H9 (cell line): ENCODE measurements around the gene KIF15. TPM values are rescaled to one million over a fixed set of nuclear protein-coding genes. Genes with fewer than 3 reads are reported as not detected.

Source experiments
- DNase-seq: peaks from one replicate; pipeline ENCODE4 v3.0.0-alpha.2; 2017
- H2AFZ ChIP-seq: one replicate; pipeline ENCODE4 v1.6.1; 2013; ENCODE audit warnings: mild to moderate bottlenecking, low read length, control low read depth, moderate library complexity
- H2AK5ac ChIP-seq: 2 replicates; pipeline ENCODE4 v1.6.1; 2013; ENCODE audit warnings: low read length, control low read depth, mixed read lengths; ENCODE audit not compliant: insufficient read length
- H2BK120ac ChIP-seq: one replicate; pipeline ENCODE4 v1.6.1; 2013; ENCODE audit warnings: low read depth, mild to moderate bottlenecking, low read length, control low read depth, inconsistent platforms; ENCODE audit not compliant: poor library complexity, severe bottlenecking
- H2BK12ac ChIP-seq: 2 replicates; pipeline ENCODE4 v1.6.1; 2013; ENCODE audit warnings: low read length, control low read depth, mixed read lengths, low read depth; ENCODE audit not compliant: insufficient read length
- H2BK15ac ChIP-seq: 2 replicates; pipeline ENCODE4 v1.6.1; 2013; ENCODE audit warnings: low read depth, low read length, control low read depth
- H2BK20ac ChIP-seq: one replicate; pipeline ENCODE4 v1.6.1; 2013; ENCODE audit warnings: low read depth, mild to moderate bottlenecking, low read length, control low read depth, inconsistent platforms; ENCODE audit not compliant: poor library complexity, severe bottlenecking
- H2BK5ac ChIP-seq: 2 replicates; pipeline ENCODE4 v1.6.1; 2013; ENCODE audit warnings: low read length, control low read depth, mixed read lengths; ENCODE audit not compliant: insufficient read length
- H3K14ac ChIP-seq: 2 replicates; pipeline ENCODE4 v1.6.1; 2013; ENCODE audit warnings: low read length, control low read depth; ENCODE audit not compliant: insufficient read depth
- H3K18ac ChIP-seq: 2 replicates; pipeline ENCODE4 v1.6.1; 2013; ENCODE audit warnings: low read depth, mild to moderate bottlenecking, mixed read lengths, low read length, control low read depth; ENCODE audit not compliant: insufficient read length
- H3K23ac ChIP-seq: 2 replicates; pipeline ENCODE4 v1.6.1; 2013; ENCODE audit warnings: low read length, control low read depth, mixed read lengths, low read depth; ENCODE audit not compliant: insufficient read length
- H3K23me2 ChIP-seq: 2 replicates; pipeline ENCODE4 v1.6.1; 2013; ENCODE audit warnings: low read depth, mild to moderate bottlenecking, mixed read lengths, low read length, control low read depth; ENCODE audit not compliant: insufficient read length, poor library complexity, severe bottlenecking
- H3K27ac ChIP-seq: 2 replicates; pipeline ENCODE4 v1.5.1; 2013; ENCODE audit warnings: low read length, control low read depth, mixed read lengths, low read depth; ENCODE audit not compliant: insufficient read length
- H3K27me3 ChIP-seq: 2 replicates; pipeline ENCODE4 v1.6.1; 2013; ENCODE audit warnings: low read length, control low read depth, inconsistent platforms; ENCODE audit not compliant: insufficient read depth
- H3K4ac ChIP-seq: 2 replicates; pipeline ENCODE4 v1.6.1; 2013; ENCODE audit warnings: low read depth, mild to moderate bottlenecking, control low read depth, inconsistent platforms, low read length, moderate library complexity
- H3K4me1 ChIP-seq: 2 replicates; pipeline ENCODE4 v1.6.1; 2013; ENCODE audit warnings: low read length, control low read depth, inconsistent platforms; ENCODE audit not compliant: insufficient read depth
- H3K4me2 ChIP-seq: 2 replicates; pipeline ENCODE4 v1.6.1; 2013; ENCODE audit warnings: low read length, control low read depth, mixed read lengths; ENCODE audit not compliant: insufficient read length, insufficient read depth
- H3K56ac ChIP-seq: 2 replicates; pipeline ENCODE4 v1.6.1; 2013; ENCODE audit warnings: low read depth, mild to moderate bottlenecking, mixed read lengths, low read length, control low read depth; ENCODE audit not compliant: insufficient read length
- H3K79me1 ChIP-seq: 2 replicates; pipeline ENCODE4 v1.6.1; 2013; ENCODE audit warnings: low read depth, mild to moderate bottlenecking, moderate library complexity, low read length, control low read depth, inconsistent platforms; ENCODE audit not compliant: insufficient read depth, poor library complexity, severe bottlenecking
- H3K79me2 ChIP-seq: 2 replicates; pipeline ENCODE4 v1.6.1; 2013; ENCODE audit warnings: low read length, control low read depth, inconsistent platforms; ENCODE audit not compliant: insufficient read depth
- H3K9ac ChIP-seq: 2 replicates; pipeline ENCODE4 v1.6.1; 2013; ENCODE audit warnings: low read length, control low read depth, mixed read lengths; ENCODE audit not compliant: insufficient read length; ENCODE audit errors: extremely low read depth
- H3K9me3 ChIP-seq: one replicate; pipeline ENCODE4 v1.6.1; 2013; ENCODE audit warnings: low read depth, low read length, inconsistent platforms; ENCODE audit not compliant: control insufficient read depth
- H3T11ph ChIP-seq: one replicate; pipeline ENCODE4 v1.6.1; 2013; ENCODE audit warnings: mild to moderate bottlenecking, low read length, control low read depth, inconsistent platforms
- H4K20me1 ChIP-seq: one replicate; pipeline ENCODE4 v1.6.1; 2013; ENCODE audit not compliant: control insufficient read depth, insufficient read length, insufficient read depth
- H4K5ac ChIP-seq: 2 replicates; pipeline ENCODE4 v1.6.1; 2013; ENCODE audit warnings: low read depth, mild to moderate bottlenecking, mixed read lengths, low read length, control low read depth; ENCODE audit not compliant: insufficient read length
- H4K8ac ChIP-seq: replicated peaks from 2 replicates; pipeline ENCODE4 v1.6.1; 2013; ENCODE audit warnings: low read length, control low read depth, mixed read lengths, low read depth; ENCODE audit not compliant: insufficient read length
- H4K91ac ChIP-seq: 2 replicates; pipeline ENCODE4 v1.6.1; 2013; ENCODE audit warnings: low read depth, mild to moderate bottlenecking, moderate library complexity, mixed read lengths, low read length, control low read depth; ENCODE audit not compliant: insufficient read length
- H3K27ac Mint-ChIP-seq, 3 experiments: 2 replicates in 2 of 3; 3 replicates in 1 of 3; pipeline ENCODE4 v1.8.0; 2020 to 2021; ENCODE audit warnings: mixed read lengths in 3 of 3, mild to moderate bottlenecking in 1 of 3, moderate library complexity in 1 of 3
- H3K27me3 Mint-ChIP-seq: 2 replicates; pipeline ENCODE4 v1.8.0; 2021; ENCODE audit warnings: low read depth, mild to moderate bottlenecking, moderate library complexity, mixed read lengths
- H3K36me3 Mint-ChIP-seq, 3 experiments: 2 replicates in 2 of 3; 3 replicates in 1 of 3; pipeline ENCODE4 v1.8.0; 2020 to 2021; ENCODE audit warnings: low read depth in 3 of 3, mixed read lengths in 3 of 3; ENCODE audit not compliant: insufficient read depth in 1 of 3
- H3K4me1 Mint-ChIP-seq, 2 experiments: 2 replicates each; pipeline ENCODE4 v1.8.0; 2020; ENCODE audit warnings: mixed read lengths in 2 of 2
- H3K4me3 Mint-ChIP-seq, 2 experiments: 2 replicates in 1 of 2; 3 replicates in 1 of 2; pipeline ENCODE4 v1.8.0; 2020 to 2021; ENCODE audit warnings: mild to moderate bottlenecking in 2 of 2, mixed read lengths in 2 of 2, moderate library complexity in 1 of 2
- H3K9me3 Mint-ChIP-seq, 2 experiments: 2 replicates in 1 of 2; 3 replicates in 1 of 2; pipeline ENCODE4 v1.8.0; 2020; ENCODE audit warnings: mild to moderate bottlenecking in 2 of 2, mixed read lengths in 2 of 2, moderate library complexity in 1 of 2
- WGBS: extraction: QIAGEN DNeasy Blood & Tissue Kit; methylation state at CpG from one replicate; pipeline ENCODE4 v1.1.7; 2013; ENCODE audit warnings: missing lambda C conversion rate, low lambda C conversion rate, mixed read lengths; ENCODE audit not compliant: insufficient read length; ENCODE audit errors: extremely low coverage; 5-methylcytosine and 5-hydroxymethylcytosine counted together
- total RNA-seq: library from RNA; stranded (reverse); gene quantifications from 2 replicates; pipeline ENCODE4 v1.2.1, GENCODE V29; 2021
- TF ChIP-seq, protein P1 (sequence below): fragments of 200-600 bp; sonication (generic); conservative IDR thresholded peaks from 3 replicates; pipeline ENCODE4 v1.8.0; 2021; ENCODE audit warnings: antibody characterized with exemption, mild to moderate bottlenecking

The KIF15 gene
- total RNA-seq, 1 experiment from 2014 or later: 25.0 TPM

- no peaks in the 10 kb centered on the region for H3K4me1 ChIP-seq
- peaks cover 0 to 12% of the 10 kb centered on the region in 2 experiments; a peak in 3 of 5 replicates for H3K9me3 Mint-ChIP-seq
- WGBS: no CpG with 5 or more reads among the region's 2 CpGs
These were observed 71.4 kb downstream of the KIF15 start for GRCh38 chr3:44832965-44833364.

More at GRCh38 chr3:44832965-44833364, 71.4 kb downstream of the KIF15 start:
- Mint-ChIP-seq H3K4me1 (no peaks in the 10 kb centered on the region), H3K27ac (no peak overlapping the region), H3K27me3 (no peaks in the 10 kb centered on the region), H3K4me3 (no peak overlapping the region), H3K36me3 (peaks cover 43 to 73% (median 63%) of the 10 kb centered on the region in 3 experiments)
- H3K56ac ChIP-seq: no peak overlapping the region
- H4K8ac ChIP-seq: no peak overlapping the region
- no peak overlapping the region for H3K4me2 ChIP-seq
- H3K23ac ChIP-seq: no peak overlapping the region
- H3K9ac ChIP-seq: no peak overlapping the region
- no peak overlapping the region for H3K14ac ChIP-seq
- H2BK120ac ChIP-seq: no peak overlapping the region
- H4K5ac ChIP-seq: no peak overlapping the region
- H3K18ac ChIP-seq: no peak overlapping the region
- H4K91ac ChIP-seq: no peak overlapping the region
- H3K79me1 ChIP-seq: no peaks in the 10 kb centered on the region
- no peak overlapping the region for H3K4ac ChIP-seq
- no peak overlapping the region for H3T11ph ChIP-seq
- no peaks in the 10 kb centered on the region for H3K79me2 ChIP-seq
- no peak overlapping the region for H2BK12ac ChIP-seq
- no peaks in the 10 kb centered on the region for H3K23me2 ChIP-seq
- no peak for DNase-seq
- TF ChIP-seq, protein P1, sequence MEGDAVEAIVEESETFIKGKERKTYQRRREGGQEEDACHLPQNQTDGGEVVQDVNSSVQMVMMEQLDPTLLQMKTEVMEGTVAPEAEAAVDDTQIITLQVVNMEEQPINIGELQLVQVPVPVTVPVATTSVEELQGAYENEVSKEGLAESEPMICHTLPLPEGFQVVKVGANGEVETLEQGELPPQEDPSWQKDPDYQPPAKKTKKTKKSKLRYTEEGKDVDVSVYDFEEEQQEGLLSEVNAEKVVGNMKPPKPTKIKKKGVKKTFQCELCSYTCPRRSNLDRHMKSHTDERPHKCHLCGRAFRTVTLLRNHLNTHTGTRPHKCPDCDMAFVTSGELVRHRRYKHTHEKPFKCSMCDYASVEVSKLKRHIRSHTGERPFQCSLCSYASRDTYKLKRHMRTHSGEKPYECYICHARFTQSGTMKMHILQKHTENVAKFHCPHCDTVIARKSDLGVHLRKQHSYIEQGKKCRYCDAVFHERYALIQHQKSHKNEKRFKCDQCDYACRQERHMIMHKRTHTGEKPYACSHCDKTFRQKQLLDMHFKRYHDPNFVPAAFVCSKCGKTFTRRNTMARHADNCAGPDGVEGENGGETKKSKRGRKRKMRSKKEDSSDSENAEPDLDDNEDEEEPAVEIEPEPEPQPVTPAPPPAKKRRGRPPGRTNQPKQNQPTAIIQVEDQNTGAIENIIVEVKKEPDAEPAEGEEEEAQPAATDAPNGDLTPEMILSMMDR: no peak
- no peak overlapping the region for H3K27ac ChIP-seq
- no peak overlapping the region for H2BK15ac ChIP-seq
- H3K9me3 ChIP-seq: peaks cover 7% of the 10 kb centered on the region
- H2BK5ac ChIP-seq: no peak overlapping the region
- no peaks in the 10 kb centered on the region for H4K20me1 ChIP-seq
- no peak overlapping the region for H2AK5ac ChIP-seq
- H2BK20ac ChIP-seq: no peak overlapping the region
- no peaks in the 10 kb centered on the region for H3K27me3 ChIP-seq
- H2AFZ ChIP-seq: no peak overlapping the region
